ENCODE results near the gene DCAKD.

The DCAKD gene

DNA sequence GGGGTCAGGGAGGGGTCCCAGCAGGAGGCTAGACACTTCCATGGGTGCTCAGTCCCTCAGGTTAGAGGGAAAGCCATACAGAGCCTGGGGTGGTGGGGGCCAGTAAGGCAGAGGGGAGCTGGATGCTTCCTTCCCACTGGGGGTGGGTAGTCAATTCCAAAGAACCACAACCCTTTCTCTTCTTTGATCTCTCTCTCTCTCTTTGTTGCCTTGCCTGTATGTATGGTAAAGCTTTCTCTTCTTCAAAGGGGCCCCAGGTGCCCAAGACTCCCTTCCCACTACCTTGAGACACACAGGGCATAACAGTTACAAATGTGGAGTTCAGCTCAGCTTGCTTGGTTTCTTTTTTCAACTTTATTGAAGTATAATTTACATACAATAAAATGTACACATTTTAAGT is 52.8 kb downstream of the DCAKD start:
- DNase-seq, result no peak

- no peak for DNase-seq
Measured at GRCh38 chr17:44997733-44998520, 53.5 kb downstream of the DCAKD start.

- no peak for DNase-seq
Measured at GRCh38 chr17:44996304-44996703, 55.1 kb downstream of the DCAKD start.

DNA sequence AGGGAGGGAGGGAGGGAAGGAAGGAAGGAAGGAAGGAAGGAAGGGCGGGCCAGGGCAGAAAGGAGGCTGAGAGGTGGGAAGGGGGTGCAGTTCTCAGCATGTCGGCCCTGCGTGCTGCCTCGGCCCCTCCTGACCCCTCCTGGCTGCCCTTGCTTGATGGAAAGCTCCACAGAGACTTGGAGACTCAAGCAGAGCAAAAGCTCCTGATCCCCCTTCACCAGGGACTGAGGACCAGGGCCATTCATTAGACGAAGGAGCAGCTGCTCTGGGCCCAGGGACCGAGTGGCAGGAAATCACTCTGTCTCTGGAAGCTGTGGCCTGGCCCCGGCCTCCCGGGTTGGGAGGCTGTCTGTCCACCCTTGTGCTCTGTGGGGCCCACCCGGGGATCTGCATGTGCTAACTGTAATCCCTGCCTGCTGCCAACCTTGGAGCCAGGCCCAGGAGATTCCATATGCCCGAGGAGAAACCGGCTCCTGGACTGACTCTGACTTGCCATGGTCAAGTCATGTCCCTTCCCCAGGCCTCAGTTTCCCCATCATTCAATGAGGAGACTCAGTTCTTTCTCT is 55.9 kb downstream of the DCAKD start:
- no peak for DNase-seq

GRCh38 chr17:44992242-44992939 is 59.0 kb downstream of the DCAKD start:
- DNase-seq, result no peak

DNA sequence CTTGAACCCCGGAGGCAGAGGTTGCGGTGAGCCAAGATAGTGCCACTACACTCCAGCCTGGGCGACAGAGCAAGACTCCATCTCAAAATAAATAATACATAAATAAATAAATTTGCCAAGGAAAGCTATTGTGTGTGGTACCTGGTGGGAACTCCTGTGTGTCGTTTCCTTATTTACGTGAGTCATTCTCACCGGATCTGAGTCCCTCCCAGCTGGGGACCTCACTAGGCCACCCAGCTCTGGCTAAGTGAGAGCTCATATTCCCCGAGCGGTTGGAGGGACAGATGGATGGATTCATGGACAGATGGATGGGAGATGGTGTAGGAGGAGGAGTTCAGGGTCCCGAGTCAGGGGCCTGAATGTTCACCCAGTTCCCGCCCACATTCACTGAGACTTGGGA is 60.4 kb downstream of the DCAKD start:
- no peak for DNase-seq

GRCh38 chr17:44989552-44990138 is 61.8 kb downstream of the DCAKD start:
- no peak for DNase-seq

DNA sequence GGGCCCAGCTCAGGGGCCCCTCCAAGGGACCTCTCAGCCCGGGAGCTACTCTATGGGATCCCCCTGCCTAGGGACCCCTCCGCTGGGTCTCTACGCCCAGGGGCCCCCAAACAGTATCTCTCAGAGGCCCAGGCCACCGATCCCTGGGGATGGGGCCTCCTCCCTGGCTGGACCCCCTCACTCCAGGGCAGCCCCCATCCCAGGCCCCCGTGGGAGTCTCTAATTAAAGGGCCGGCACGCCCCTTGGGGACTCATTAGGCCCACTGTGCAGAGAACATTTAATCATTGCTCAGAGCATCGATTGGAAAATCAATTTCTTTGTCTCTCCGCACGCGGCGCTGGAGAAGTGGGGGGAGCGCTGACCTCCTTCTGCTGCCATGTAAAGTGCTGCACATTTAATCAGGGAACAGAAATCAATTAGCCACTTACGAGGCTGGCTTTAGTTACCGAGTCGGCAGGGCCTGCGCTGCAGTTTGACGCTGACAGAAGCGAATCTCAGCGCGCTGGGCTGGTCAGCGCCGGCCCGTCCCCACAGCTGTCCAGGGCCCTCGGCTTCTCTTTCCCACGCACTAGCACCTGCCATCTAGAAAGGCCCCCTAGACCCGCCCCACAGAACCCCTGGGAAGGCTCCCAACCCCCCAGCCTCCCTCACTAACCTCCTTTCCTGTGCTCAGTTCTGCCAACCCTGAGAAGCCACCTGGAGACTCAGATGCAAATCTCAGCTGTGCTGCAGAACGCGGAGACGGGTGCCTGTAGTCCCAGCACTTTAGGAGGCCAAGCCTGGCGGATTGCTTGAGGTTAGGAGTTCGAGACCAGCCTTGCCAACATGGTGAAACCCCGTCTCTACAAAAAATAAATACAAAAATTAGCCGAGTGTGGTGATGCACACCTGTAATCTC is 63.1 kb downstream of the DCAKD start:
- no peak for DNase-seq

DNA sequence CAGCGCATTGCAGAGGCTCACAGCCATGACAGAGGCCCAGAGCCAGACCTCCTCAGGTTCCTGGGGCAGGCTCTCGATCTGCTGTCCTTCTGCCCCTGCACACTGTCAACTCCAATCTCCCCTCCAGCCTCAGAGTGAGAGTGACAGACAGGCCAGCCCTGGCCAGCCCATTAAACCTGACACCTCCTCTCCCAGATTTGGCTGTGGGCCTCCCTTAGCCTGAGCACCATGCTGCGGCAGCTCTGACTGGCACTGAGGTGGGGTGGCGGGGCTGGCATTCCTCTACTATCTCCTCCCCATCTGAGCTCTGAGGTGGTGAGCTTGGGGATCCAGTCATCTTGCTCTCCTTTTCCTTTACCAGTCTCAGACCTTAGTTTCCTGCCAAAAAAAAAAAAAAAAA is 67.9 kb downstream of the DCAKD start:
- DNase-seq, result no peak

- DNase-seq, result no peak
Measured at GRCh38 chr17:44982113-44982702, 69.2 kb downstream of the DCAKD start.

GRCh38 chr17:44981221-44981968 is 70.0 kb downstream of the DCAKD start:
- no peak for DNase-seq

GRCh38 chr17:44979426-44979995 is 71.9 kb downstream of the DCAKD start:
- DNase-seq, result no peak

DNA sequence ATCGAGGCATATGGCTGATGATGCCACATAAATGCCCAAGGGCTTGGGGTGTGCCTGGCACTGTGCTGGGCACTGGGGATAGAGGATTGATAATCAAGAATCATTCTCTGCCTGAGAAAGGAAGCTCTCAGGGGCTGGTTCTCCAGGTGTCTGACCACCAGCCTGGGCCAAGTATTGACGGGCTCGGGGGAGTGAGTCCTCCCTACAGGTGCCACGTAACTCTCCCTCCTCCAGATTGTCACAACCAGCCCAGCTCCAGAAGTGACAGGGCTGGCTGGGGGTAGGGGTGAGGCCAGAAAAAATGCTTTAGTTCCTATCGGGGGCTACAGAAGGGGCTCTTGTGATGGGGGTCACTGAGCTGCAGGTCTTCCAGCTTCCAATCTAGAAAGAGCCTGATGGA is 72.6 kb downstream of the DCAKD start:
- DNase-seq, result no peak

DNA sequence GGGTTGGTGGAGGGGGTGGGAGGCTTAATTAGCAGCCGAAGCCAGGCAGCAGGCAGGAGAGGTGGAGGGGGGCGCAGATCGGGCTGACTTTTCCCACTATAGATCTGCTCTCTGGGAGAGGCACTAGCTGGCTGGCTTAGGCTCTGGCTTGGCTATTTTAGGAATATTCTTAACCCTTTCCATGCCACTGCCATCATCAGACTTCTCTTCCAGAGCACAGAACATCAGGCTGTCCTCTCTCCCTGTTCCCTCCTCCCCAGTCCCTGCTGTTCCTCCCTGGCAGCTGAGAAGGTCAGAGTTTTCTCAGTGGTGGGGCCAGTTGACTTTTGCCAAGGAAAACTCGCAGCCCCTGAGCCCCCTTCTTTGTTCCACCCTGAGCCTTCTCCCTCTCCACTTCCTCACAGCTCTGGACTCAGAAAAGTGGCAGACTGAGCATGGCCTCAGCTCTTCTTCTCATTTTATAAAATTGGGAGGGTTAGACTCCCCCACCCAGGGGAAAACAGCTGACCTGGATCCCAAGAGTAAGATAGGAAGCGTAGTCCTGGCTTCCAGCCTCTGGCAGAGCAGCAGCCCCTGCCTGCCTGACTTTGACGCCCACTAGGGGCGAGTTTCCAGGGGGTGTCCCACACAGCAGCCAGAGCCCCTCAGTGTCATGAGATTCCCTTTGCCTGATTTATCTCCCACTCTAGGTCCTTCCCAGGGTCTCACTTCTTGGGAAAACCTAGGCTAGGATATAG is 73.5 kb downstream of the DCAKD start:
- DNase-seq, result no peak

DNA sequence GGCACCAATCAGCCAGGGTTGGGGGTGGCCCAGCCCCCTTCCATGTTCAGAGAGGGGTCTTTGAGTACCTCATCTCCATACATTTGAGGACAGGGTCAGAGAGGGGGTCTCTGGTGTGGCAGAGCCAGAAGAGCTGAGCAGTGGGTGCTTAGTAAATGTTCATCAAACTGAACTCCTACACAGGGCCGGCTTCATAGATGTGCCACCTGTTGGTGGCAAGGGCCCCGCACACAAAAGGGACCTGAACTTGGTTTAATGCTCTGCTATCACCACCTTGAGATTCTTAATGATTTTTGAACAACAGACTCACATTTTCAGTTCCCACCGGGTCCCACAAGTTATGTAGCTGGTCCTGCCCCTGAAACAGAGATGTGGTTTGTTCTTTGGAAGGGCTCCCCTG is 74.4 kb downstream of the DCAKD start:
- no peak for DNase-seq

- no peak for DNase-seq
Measured at GRCh38 chr17:44976206-44976605, 75.2 kb downstream of the DCAKD start.
